IMR-90 (cell line): Measurements from ENCODE around the gene CRAMP1. TPM values are rescaled to one million over a fixed set of nuclear protein-coding genes. Genes with fewer than 3 reads are reported as not detected.

Source experiments
- ATAC-seq: fragments of 200-7000 bp; cut with Tn5 transposase; 2 replicates; pipeline ENCODE4 v1.9.1; 2020; ENCODE audit warnings: low read depth, mild to moderate bottlenecking, moderate library complexity
- BruUV-seq: library from RNA; stranded (reverse); fragments of 400-500 nt; replicated peaks from 2 replicates; lab custom pipeline; 2021; lab: Mats Ljungman, UMichigan
- CTCF ChIA-PET: fragments of 300-600 bp; formaldehyde crosslinking; extraction: SDS; loops from one replicate; lab custom pipeline; 2021; ENCODE audit warnings: antibody characterized with exemption; lab: Yijun Ruan, JAX
- POLR2A ChIA-PET: fragments of 300-600 bp; sonication (Branson Sonifier 250); formaldehyde crosslinking; loops from one replicate; lab custom pipeline; 2022; ENCODE audit warnings: antibody characterized with exemption; ENCODE audit not compliant: unreplicated experiment; lab: Charles Lee
- DNase-seq: peaks from one replicate; pipeline ENCODE4 v3.0.0; 2013
- H2AFZ ChIP-seq: replicated peaks from 2 replicates; pipeline ENCODE3; 2013; ENCODE audit warnings: low read length, mild to moderate bottlenecking; ENCODE audit not compliant: poor library complexity
- H2AK5ac ChIP-seq: 2 replicates; pipeline ENCODE4 v1.6.1; 2013; ENCODE audit warnings: low read depth, low read length, inconsistent platforms
- H2AK9ac ChIP-seq: replicated peaks from 2 replicates; pipeline ENCODE3; 2013; ENCODE audit warnings: mild to moderate bottlenecking, low read depth, low read length, moderate library complexity; ENCODE audit not compliant: poor library complexity
- H2BK120ac ChIP-seq: 2 replicates; pipeline ENCODE4 v1.6.1; 2013; ENCODE audit warnings: low read depth, low read length, inconsistent platforms
- H2BK15ac ChIP-seq: 3 replicates; pipeline ENCODE4 v1.6.1; 2013; ENCODE audit warnings: low read depth, low read length, inconsistent platforms
- H2BK20ac ChIP-seq: 2 replicates; pipeline ENCODE4 v1.6.1; 2013; ENCODE audit warnings: low read depth, mild to moderate bottlenecking, inconsistent platforms, low read length, moderate library complexity
- H2BK5ac ChIP-seq: 2 replicates; pipeline ENCODE4 v1.6.1; 2013; ENCODE audit warnings: mild to moderate bottlenecking, low read depth, low read length, inconsistent platforms; ENCODE audit not compliant: poor library complexity, severe bottlenecking
- H3K14ac ChIP-seq: replicated peaks from 2 replicates; pipeline ENCODE4 v1.6.1; 2013; ENCODE audit warnings: low read depth, low read length, inconsistent platforms
- H3K18ac ChIP-seq: 2 replicates; pipeline ENCODE4 v1.6.1; 2013; ENCODE audit warnings: low read depth, low read length, control low read depth
- H3K23ac ChIP-seq: 2 replicates; pipeline ENCODE4 v1.6.1; 2013; ENCODE audit warnings: low read depth, low read length, inconsistent platforms
- H3K27ac ChIP-seq: 2 replicates; pipeline ENCODE4 v1.5.1; 2013; ENCODE audit warnings: mild to moderate bottlenecking, control low read depth, low read length; ENCODE audit not compliant: insufficient read depth
- H3K27me3 ChIP-seq: 2 replicates; pipeline ENCODE4 v1.6.1; 2013; ENCODE audit warnings: low read length; ENCODE audit not compliant: control insufficient read depth, insufficient read depth
- H3K36me3 ChIP-seq: 2 replicates; pipeline ENCODE4 v1.6.1; 2013; ENCODE audit warnings: low read length, mixed read lengths; ENCODE audit not compliant: control insufficient read depth, insufficient read depth
- H3K4ac ChIP-seq: 2 replicates; pipeline ENCODE4 v1.6.1; 2013; ENCODE audit warnings: low read depth, low read length, inconsistent platforms
- H3K4me1 ChIP-seq: 2 replicates; pipeline ENCODE4 v1.6.1; 2013; ENCODE audit warnings: low read length, mixed read lengths; ENCODE audit not compliant: control insufficient read depth, insufficient read depth
- H3K4me2 ChIP-seq: 2 replicates; pipeline ENCODE4 v1.6.1; 2013; ENCODE audit warnings: low read depth, mild to moderate bottlenecking, control low read depth, low read length, moderate library complexity
- H3K4me3 ChIP-seq: 2 replicates; pipeline ENCODE4 v1.5.1; 2013; ENCODE audit warnings: low read depth, mild to moderate bottlenecking, control low read depth, low read length, moderate library complexity; ENCODE audit not compliant: insufficient read depth
- H3K56ac ChIP-seq: 2 replicates; pipeline ENCODE4 v1.6.1; 2013; ENCODE audit warnings: low read length, inconsistent platforms; ENCODE audit not compliant: insufficient read depth; ENCODE audit errors: extremely low read depth
- H3K79me1 ChIP-seq, 2 experiments: 2 replicates each; pipeline ENCODE4 v1.6.1; 2013; ENCODE audit warnings: low read length in 2 of 2, inconsistent platforms in 1 of 2, low read depth in 1 of 2
- H3K9ac ChIP-seq: 2 replicates; pipeline ENCODE4 v1.6.1; 2013; ENCODE audit warnings: low read depth, low read length, control low read depth
- H3K9me1 ChIP-seq: 2 replicates; pipeline ENCODE4 v1.6.1; 2013; ENCODE audit warnings: low read length, inconsistent platforms; ENCODE audit not compliant: insufficient read depth
- H3K9me3 ChIP-seq: 2 replicates; pipeline ENCODE4 v1.6.1; 2013; ENCODE audit warnings: low read length; ENCODE audit not compliant: control insufficient read depth, insufficient read depth
- H4K20me1 ChIP-seq: 2 replicates; pipeline ENCODE4 v1.6.1; 2013; ENCODE audit warnings: low read length, inconsistent platforms; ENCODE audit not compliant: insufficient read depth
- H4K5ac ChIP-seq: 2 replicates; pipeline ENCODE4 v1.6.1; 2013; ENCODE audit warnings: mild to moderate bottlenecking, low read depth, low read length, control low read depth
- H4K8ac ChIP-seq, 2 experiments: 2 replicates each; pipeline ENCODE4 v1.6.1; 2013; ENCODE audit warnings: low read depth in 2 of 2, low read length in 2 of 2, control low read depth in 1 of 2, inconsistent platforms in 1 of 2
- H4K91ac ChIP-seq: 2 replicates; pipeline ENCODE4 v1.6.1; 2013; ENCODE audit warnings: low read depth, low read length, inconsistent platforms; ENCODE audit not compliant: insufficient read depth
- NFE2L2 ChIP-seq: fragments of 150-350 bp; IDR thresholded peaks from 2 replicates; pipeline ENCODE4 v1.6.1; 2016; ENCODE audit warnings: low read depth, mild to moderate bottlenecking, low read length
- RFX5 ChIP-seq: IDR thresholded peaks from 2 replicates; pipeline ENCODE4 v1.8.0; 2012; ENCODE audit warnings: low read depth, mild to moderate bottlenecking, low read length, moderate library complexity
- WGBS, 2 experiments: methylation state at CpG; one replicate each; pipeline versions ENCODE4 v1.1.5 to v1.1.7; 2013; ENCODE audit warnings: missing lambda C conversion rate in 2 of 2; ENCODE audit not compliant: insufficient read length in 1 of 2; ENCODE audit errors: extremely low coverage in 2 of 2; 5-methylcytosine and 5-hydroxymethylcytosine counted together
- dilution Hi-C: fragments of 300-500 bp; cut with HindIII; formaldehyde crosslinking; loops from one replicate; pipeline ENCODE4 v1.14.3; 2018; ENCODE audit warnings: low sequenced_read_pairs; ENCODE audit not compliant: unreplicated experiment
- in situ Hi-C: fragments of 300-500 bp; cut with MboI; formaldehyde crosslinking; loops from 3 replicates; pipeline ENCODE4 v1.14.3; 2019; ENCODE audit warnings: low sequenced_read_pairs, inconsistent platforms, mixed read lengths
- intact Hi-C: fragments of 100-400 bp; cut with micrococcal nuclease; formaldehyde crosslinking; loops from 2 replicates; pipeline ENCODE4 v1.10.0; 2022
- polyA plus RNA-seq, 3 experiments: library from polyadenylated mRNA; depleted of rRNA; stranded (reverse); fragments of >200 nt; gene quantifications; 2 replicates each; pipeline ENCODE4 v1.2.3, GENCODE V29; 2012; ENCODE audit warnings: low replicate concordance in 1 of 3
- total RNA-seq: library from RNA; depleted of rRNA; stranded (reverse); fragments of >200 nt; gene quantifications from 2 replicates; pipeline ENCODE4 v1.2.3, GENCODE V29; 2012
- TF ChIP-seq, protein P1 (sequence below): fragments of 150-350 bp; IDR thresholded peaks from 2 replicates; pipeline ENCODE4 v1.6.1; 2017; ENCODE audit warnings: mild to moderate bottlenecking, antibody characterized with exemption, low read length, low read depth

CRAMP1 gene
- total and polyA plus RNA-seq, 2 of the 4 experiments (the other 2 are of a cell fraction): 3.2 to 12.0 TPM

DNA sequence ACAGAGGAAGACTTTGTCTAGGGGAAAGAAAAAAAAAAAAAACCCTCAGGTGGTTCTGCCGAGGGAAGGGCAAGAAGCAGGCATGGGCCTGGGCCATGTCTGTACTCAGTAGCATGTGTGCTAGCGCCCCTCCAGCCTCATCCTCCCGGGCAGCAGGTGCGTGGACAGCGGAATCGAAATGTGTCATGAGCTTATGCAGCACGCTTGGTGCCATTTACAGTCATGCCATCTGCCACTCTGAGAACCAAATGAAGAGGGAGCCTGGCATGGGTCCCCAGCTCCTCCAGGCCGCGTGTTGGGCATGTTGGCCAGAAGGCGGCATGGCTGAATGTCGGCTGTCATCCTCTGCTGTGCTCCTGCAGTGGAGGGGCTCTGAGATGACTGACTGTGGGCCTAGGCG lies 31.4 kb downstream of the CRAMP1 start:
- no peak overlapping the region for H3K27ac ChIP-seq
- TF ChIP-seq RFX5 (no peak), NFE2L2 (no peak)
- TF ChIP-seq, protein P1, sequence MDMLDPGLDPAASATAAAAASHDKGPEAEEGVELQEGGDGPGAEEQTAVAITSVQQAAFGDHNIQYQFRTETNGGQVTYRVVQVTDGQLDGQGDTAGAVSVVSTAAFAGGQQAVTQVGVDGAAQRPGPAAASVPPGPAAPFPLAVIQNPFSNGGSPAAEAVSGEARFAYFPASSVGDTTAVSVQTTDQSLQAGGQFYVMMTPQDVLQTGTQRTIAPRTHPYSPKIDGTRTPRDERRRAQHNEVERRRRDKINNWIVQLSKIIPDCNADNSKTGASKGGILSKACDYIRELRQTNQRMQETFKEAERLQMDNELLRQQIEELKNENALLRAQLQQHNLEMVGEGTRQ: no peak
- no peak overlapping the region for H2BK120ac ChIP-seq
- DNase-seq (no peak), ATAC-seq (no peak)
- 100% methylated on average over 4 of the region's 12 CpGs; no CpG with 5 or more reads in 1 of the 2 experiments for WGBS, 2 experiments
- in situ Hi-C loops (no loop called here), dilution Hi-C loops (no loop called here), intact Hi-C loops (no loop called here)
- H2AFZ ChIP-seq: no peak overlapping the region
- no peak overlapping the region for H2AK9ac ChIP-seq
- H3K23ac ChIP-seq: no peak overlapping the region
- no peak overlapping the region for H3K14ac ChIP-seq
- no peak overlapping the region for H2BK20ac ChIP-seq
- no peak overlapping the region for H3K4me3 ChIP-seq
- H2BK15ac ChIP-seq: no peak overlapping the region
- H3K4ac ChIP-seq: no peak overlapping the region
- H2BK5ac ChIP-seq: no peak overlapping the region
- peaks cover 25 to 54% of the 10 kb centered on the region in 2 experiments for H3K79me1 ChIP-seq
- H4K5ac ChIP-seq: no peak overlapping the region
- no peak overlapping the region for H4K91ac ChIP-seq
- H2AK5ac ChIP-seq: no peak overlapping the region
- ChIA-PET POLR2A (no interaction called here), CTCF (no interaction called here)
- no peak overlapping the region for H3K9ac ChIP-seq
- peaks cover 3% of the 10 kb centered on the region; the same call in 1 of the 2 replicates for H3K4me1 ChIP-seq
- no peak overlapping the region for H3K56ac ChIP-seq
- H4K20me1 ChIP-seq: peaks cover 34% of the 10 kb centered on the region
- peaks cover 15% of the 10 kb centered on the region for H3K9me1 ChIP-seq
- H3K27me3 ChIP-seq: no peaks in the 10 kb centered on the region
- no peak overlapping the region for H3K4me2 ChIP-seq
- peaks cover 66% of the 10 kb centered on the region for H3K36me3 ChIP-seq
- no TSS peak for BruUV-seq
- H3K9me3 ChIP-seq: no peaks in the 10 kb centered on the region
- H3K18ac ChIP-seq: no peak overlapping the region
- H4K8ac ChIP-seq: no peak overlapping the region
